RWPE1 (cell line): ENCODE measurements around the gene CYP3A7.
"Not testable (repeated sequence)": the region's sequence is repeated elsewhere in the genome, so short reads cannot be mapped to it uniquely, and the experiment has no call there.

Source experiments
- CTCF ChIA-PET: fragments of 350-600 bp; sonication (Branson Sonifier 250); formaldehyde crosslinking; extraction: SDS; loops from one replicate; lab custom pipeline; 2021; lab: Yijun Ruan, JAX
- POLR2A ChIA-PET: fragments of 400-600 bp; formaldehyde crosslinking; extraction: SDS; loops from one replicate; lab custom pipeline; 2020; ENCODE audit warnings: antibody characterized with exemption; ENCODE audit not compliant: low non-redundant PET; lab: Yijun Ruan, JAX
- DNase-seq: peaks from one replicate; pipeline ENCODE4 v3.0.0; 2012; ENCODE audit warnings: low spot score
- H3K27ac ChIP-seq: fragments of 450-650 bp; 2 replicates; pipeline ENCODE4 v1.5.1; 2017
- TF ChIP-seq, protein P1 (sequence below): fragments of 450-650 bp; conservative IDR thresholded peaks from 2 replicates; pipeline ENCODE4 v1.5.1; 2017; ENCODE audit warnings: low read depth, mild to moderate bottlenecking

Gene CYP3A7

DNA sequence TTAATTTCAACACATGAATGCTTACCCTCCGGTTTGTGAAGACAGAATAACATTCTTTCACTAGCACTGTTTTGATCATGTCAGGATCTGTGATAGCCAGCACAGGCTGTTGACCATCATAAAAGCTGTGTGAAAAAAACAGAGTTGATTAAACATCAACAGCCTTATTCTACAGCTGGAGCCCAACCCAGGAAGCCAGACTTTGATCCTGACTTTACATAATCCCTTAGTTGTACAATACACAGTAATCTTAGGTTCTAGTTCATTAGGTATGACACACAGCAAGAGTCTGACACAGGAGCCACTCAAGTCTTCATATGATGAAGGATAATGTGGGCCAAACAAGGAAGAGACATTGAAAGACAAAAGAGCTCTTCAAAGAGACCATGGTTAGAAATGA is 37.6 kb upstream of the CYP3A7 start:
- ChIA-PET CTCF (no interaction called here), POLR2A (no interaction called here)
- no peak for DNase-seq
- no peak overlapping the region for H3K27ac ChIP-seq
- TF ChIP-seq, protein P1, sequence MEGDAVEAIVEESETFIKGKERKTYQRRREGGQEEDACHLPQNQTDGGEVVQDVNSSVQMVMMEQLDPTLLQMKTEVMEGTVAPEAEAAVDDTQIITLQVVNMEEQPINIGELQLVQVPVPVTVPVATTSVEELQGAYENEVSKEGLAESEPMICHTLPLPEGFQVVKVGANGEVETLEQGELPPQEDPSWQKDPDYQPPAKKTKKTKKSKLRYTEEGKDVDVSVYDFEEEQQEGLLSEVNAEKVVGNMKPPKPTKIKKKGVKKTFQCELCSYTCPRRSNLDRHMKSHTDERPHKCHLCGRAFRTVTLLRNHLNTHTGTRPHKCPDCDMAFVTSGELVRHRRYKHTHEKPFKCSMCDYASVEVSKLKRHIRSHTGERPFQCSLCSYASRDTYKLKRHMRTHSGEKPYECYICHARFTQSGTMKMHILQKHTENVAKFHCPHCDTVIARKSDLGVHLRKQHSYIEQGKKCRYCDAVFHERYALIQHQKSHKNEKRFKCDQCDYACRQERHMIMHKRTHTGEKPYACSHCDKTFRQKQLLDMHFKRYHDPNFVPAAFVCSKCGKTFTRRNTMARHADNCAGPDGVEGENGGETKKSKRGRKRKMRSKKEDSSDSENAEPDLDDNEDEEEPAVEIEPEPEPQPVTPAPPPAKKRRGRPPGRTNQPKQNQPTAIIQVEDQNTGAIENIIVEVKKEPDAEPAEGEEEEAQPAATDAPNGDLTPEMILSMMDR, result no peak

DNA sequence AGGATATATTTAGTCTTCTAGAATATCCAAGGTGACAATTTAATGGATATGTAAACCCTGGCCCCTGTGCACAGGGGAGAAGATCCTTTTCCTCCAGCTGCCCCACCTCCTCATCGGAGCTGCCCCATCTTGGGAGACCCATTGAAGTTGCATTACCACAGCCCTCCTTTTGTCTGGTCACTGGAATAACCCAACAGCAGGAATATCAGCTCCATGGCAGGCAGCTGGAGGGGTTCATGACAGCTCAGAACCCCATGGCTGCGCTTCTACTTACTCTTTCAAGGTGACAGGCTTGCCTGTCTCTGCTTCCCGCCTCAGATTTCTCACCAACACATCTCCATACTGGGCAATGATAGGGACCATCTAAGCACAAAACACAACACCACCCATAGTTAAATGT is 34.5 kb upstream of the CYP3A7 start:
- CTCF ChIA-PET, H3K27ac ChIP-seq, DNase-seq, POLR2A ChIA-PET: not testable (repeated sequence)

DNA sequence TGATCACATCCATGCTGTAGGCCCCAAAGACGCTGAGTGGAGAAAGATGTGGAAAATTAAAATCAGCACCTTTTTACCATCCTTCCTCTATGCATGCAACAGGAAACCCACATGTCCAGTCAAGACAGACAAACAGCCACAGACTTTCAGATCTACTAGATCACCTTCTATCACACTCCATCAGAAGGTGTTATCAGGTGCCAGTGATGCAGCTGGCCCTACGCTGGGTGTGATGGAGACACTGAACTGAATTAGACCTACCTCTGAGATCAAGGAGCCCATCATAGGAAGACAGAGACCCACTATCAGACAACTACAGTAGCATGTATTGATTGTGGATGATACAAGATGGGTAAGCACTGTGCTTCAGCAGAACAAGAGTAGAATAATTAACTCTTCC is 33.5 kb upstream of the CYP3A7 start:
- ChIA-PET CTCF (no interaction called here), POLR2A (no interaction called here)

DNA sequence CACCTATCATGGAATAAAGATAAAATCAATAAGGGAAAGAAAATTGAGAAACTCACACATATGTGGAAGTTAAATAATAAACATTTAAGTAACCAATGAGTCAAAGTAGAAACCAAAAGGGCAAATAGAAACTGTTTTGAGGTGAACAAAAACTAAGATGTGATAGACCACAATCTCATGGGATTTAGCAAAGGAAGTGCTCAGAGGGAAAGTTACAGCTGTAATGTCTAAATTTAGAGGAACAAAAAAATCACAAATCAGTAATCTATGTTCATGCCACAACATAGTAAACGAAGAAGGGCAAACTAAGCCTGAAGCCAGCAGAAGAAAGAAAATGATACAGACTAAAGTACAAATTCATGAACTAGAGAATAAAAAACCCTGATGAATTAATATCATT is 32.7 kb upstream of the CYP3A7 start:
- CTCF ChIA-PET, result no interaction called here
- POLR2A ChIA-PET, result no interaction called here
- DNase-seq, result no peak
- H3K27ac ChIP-seq, result no peak overlapping the region
- TF ChIP-seq, protein P1, result no peak

More for the DNA sequence above, 33.5 kb upstream of the CYP3A7 start:
- H3K27ac ChIP-seq, result no peak overlapping the region
- TF ChIP-seq, protein P1, result no peak
- DNase-seq, result no peak

DNA sequence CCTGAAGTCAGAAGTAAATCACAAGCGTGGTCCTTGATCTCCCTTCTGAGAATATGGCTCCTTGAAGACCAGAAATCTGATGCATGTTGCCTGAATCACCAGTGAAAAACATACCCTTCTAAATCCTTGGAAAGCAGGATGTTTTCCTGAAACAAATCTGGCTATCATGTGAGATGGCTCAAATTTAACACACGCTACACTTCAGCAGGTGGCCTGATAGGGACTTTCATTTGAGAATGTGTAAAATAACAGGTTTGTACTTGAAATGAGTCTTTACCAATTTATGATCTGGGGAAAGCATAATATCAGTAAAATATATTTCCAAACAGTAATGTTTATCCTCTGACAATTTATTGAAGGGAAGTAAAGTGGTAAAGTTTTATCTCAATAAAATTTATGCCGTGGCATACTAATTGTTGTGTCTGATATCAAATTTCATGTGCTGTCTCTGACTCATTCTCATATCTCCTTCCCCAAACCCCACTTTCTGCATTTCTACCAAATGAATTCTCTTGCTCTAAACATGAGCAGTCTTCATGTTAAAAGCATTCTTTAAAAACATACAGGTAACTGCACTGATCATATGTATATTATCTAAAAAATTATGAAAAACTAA is 31.6 kb upstream of the CYP3A7 start:
- CTCF ChIA-PET, result no interaction called here

DNA sequence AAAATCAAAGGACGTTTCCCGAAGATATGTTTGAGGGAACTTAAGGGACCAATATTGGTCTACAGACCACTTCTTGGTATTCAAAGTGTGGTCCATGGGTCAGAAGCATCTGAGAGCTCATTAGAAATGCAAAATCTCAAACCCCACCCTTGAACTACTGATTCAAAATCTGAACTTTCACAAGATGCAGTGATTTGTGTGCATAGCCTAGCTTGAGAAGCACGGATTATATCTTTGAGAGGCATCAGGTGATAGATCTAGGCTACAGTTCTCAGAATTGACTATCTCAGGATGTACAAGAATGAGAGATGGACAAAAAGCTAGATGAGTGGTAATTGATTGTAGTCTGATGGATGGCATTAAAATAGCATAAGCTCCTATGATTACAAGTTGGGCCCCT is 29.5 kb upstream of the CYP3A7 start:
- TF ChIP-seq, protein P1, result no peak
- ChIA-PET CTCF (no interaction called here), POLR2A (no interaction called here)
- DNase-seq, result no peak
- H3K27ac ChIP-seq, result no peak overlapping the region

More for the DNA sequence above, 31.6 kb upstream of the CYP3A7 start:
- TF ChIP-seq, protein P1, result no peak
- DNase-seq, result no peak
- POLR2A ChIA-PET, result no interaction called here
- no peak overlapping the region for H3K27ac ChIP-seq

DNA sequence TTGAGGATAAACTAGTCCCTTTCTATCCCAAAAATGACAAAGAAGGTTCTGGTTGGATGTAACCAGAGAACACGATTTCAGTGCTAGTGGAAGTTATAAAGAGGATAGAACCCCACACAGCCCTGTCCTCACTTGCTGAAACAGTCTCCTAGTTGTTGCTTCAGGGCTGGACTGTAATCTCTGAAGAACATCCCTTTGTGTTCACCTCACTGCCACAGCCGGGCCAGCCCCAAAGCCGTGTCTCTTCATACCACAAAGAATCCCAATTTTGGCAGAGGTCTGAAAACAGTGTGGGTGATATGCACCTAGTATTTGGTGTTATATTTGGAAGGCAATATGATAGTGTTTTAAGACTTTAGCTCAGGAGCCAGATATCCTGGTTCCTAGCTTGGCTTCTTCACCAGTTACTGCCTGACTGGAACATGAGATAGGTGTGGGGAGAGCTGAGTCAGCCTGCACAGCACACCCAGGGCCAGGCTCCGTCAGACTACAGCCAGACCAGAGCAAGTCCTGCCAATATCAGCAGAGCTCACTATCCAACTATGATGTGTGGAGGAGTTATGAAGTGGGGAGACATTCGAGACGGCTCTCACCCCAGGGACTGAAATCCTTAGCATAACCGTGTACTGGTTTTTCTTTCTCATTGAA is 27.8 kb upstream of the CYP3A7 start:
- TF ChIP-seq, protein P1, result no peak
- CTCF ChIA-PET, result interaction anchor here (0.7 kb wide), 1 partner anchor 553 kb away, joined by 6 read pairs; no protein-coding TSS in a partner anchor
- H3K27ac ChIP-seq, result peak overlapping the region; percentile 70
- POLR2A ChIA-PET, result interaction anchor here (0.5 kb wide), 1 partner anchor 666 kb away, joined by 4 read pairs; no protein-coding TSS in a partner anchor
- DNase-seq, result peak; percentile 59
